ENCODE results near the gene CD69. TPM values are rescaled to one million over a fixed set of nuclear protein-coding genes. Genes with fewer than 3 reads are reported as not detected.

CD69 gene
- polyA plus RNA-seq (ENCODE audit: insufficient read length in 4 of 4): 1 to 10 TPM; 1.4 to 8.8 (median 1.6) TPM

DNA sequence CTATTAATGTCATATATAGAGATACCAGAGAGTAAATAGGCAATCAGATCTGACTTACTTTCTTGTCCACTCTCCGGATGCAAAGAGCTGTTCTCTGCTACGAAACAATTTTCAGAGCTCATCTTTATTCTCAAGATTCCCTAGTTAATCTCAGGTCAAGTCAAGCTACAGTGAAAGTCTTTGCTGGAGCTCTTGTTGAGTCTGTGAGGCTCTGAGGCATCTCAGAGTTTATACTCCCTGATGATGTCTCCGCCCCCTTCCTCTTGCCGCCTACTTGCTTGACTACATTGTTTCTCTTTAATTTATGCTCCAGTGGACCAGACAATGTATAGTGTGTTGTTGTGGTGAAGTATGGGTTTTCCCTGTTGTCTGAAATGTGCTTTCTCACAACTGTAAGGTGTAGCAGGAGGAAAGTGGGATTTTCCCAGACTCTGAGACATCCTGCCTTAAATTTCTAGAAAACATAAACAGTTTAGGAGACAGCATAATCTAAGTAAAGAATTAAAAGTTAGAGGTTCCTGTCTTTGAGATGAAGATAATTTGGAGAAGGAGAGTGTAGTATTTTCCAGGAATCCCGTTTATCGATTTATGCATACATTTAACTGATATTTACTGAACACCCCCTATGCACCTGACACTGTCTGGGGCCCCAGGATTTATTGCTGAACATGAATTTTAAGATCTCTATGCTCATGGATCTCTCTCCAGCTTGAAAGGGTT lies at the start of gene CD69:
Gene CD69 (minus strand): TSS at position 203 of the 720 bp plus-strand sequence. CDS start 81 bp downstream, at position 122.
- DNase-seq (ENCODE audit: low read depth in 4 of 4, low spot score in 3 of 4): no peak

DNA sequence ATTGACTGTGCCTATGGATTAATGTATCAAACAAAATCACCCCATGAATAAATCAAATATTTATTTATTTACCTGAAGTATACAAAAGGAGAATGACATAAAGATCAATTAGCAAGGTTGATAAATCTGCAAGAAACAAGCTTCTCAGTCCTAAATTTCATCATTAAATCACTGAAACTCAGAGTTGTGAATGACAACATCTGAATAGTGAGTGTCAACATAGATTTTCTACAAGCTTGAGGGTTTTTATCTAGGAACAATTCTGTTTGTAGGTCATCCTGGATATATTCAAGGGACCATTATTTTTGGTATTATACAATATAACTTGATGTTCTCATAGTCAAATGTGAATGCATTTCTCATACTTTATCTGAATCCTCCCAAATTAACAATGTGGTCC lies 49.2 kb upstream of the CD69 start:
- no peak for DNase-seq (ENCODE audit: low read depth in 4 of 4, low spot score in 3 of 4)

DNA sequence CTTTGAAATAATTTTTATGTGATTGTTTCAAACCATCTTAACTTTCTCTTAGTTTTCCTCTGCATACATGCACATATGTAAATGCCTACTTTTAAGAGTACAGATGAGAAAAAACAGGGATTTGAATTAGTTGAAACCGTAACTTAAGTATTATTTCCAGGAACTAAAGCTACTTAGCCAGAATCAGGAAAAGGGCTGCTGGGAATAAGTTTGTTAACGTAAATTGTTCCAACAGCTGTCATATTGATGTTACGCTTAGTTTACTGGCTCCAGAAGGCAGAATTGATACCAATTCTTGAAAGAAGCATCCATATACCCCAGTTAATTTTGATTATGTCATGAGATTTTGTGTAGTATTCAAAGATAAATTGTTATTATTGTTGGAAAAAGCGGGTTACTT lies 48.6 kb upstream of the CD69 start:
- no peak for DNase-seq (ENCODE audit: low read depth in 4 of 4, low spot score in 3 of 4)

DNA sequence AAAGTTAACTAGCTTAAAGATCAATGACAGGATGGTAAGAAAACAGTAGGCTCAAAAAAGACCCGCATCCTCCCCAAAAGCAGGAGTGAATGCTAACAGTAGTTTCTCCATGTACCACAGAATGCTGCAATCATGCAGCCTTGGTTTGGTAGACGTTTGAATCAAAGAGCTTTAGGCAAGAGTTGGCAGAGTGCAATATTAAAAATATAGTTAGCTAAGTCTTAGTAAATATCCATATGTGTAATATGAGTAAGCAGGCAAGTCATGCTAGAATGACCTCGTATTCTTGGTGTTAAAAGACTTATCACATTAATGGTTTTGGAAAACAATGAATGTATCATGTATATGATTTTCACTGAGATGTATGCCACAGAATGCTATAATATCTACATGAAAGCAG lies 47.8 kb upstream of the CD69 start:
- DNase-seq (ENCODE audit: low read depth in 4 of 4, low spot score in 3 of 4): no peak

DNA sequence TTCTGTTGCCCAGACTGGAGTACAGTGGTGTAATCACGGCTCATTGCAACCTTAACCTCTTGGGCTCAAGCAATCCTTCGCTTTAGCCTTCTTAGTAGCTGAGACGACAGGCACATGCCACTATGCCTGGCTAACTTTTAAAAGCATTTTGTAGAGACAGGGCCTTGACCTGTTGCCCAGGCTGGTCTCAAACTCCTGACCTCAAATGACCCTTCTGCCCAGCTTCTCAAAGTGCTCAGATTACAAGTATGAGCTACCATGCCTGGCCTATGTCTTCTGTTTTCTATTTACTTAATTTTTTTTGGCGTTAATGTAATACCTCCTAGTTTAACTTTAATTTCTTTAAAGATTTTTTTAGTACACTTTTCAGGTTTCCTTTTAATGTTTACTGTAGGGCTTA lies 46.0 kb upstream of the CD69 start:
- DNase-seq (ENCODE audit: low read depth in 4 of 4, low spot score in 3 of 4): no peak

DNA sequence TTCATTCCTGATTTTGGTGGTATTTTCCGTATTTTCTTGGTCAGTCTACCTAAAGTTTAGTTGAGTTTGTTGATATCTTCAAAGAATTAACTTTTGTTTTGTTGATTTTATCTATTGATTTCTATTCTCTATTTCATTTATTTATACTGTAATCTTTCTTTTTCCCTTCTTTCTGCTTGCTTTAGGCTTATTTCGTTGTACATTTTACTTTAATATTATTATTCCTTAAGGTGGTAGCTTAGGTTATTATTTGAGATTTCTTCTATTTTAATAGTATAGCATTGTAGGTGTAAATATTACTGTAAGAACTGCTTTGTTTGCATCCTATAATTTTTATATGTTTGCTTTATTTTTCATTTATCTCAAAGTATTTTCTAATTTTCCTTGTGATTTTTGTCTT lies 45.2 kb upstream of the CD69 start:
- DNase-seq (ENCODE audit: low read depth in 4 of 4, low spot score in 3 of 4): no peak

DNA sequence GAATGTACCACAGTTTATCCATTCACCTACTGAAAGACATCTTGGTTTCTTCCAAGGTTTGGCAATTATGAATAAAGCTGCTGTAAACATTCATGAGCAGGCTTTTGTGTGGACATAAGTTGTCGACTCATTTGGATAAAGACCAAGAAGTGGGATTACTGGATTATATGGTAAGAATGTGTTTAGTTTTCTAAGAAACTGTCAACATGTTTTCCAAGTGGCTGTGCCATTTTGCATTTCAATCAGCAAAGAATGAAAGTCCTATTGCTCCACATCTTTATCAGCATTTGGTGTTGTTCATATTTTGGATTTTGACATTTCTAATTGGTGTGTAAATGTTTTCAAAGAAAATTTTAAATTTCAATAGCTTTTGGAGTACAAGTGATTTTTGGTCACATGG lies 39.3 kb upstream of the CD69 start:
- no peak for DNase-seq (ENCODE audit: low read depth in 4 of 4, low spot score in 3 of 4)

DNA sequence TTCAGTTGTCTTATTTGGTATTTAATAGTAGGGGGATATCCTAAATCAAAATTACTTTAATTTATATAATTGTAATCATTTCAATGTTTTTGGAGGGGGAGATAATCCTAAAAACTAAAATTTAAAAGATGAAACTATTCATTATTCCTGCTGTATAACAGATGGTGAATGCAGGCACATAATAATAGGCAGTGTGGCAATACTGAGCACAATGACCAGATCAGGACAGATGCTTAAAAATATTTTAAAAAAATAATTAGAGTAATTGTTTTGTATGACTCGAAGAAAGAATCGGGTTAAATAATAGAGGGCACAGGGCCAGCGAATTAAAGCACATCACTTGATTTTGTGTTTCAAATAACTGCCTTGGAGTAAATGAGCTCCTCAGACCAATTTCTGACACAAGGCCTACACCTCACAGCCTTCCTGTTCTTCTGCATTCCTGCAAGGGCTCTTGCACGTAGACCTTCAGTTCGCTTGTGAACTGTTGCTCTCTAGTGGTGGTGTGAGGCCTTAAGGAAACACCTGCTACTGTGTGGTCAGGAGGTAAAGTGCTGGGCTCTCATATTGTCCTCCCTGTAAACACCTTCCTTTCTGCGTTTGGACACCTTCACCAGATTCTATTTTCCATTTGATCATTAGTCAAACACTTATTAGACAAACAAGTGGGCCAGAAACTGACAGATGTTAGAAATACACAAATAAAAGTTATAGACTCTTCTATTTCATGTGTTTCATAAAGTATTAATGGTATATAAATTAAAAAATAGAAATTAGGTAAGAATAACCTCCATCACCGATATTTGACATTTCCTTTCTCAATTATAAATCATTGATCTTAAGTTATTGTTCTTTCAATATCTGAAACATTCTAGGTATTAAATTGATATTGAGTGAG lies 37.3 kb upstream of the CD69 start:
- peak; percentile 34 to 56 (median 47) for DNase-seq (ENCODE audit: low read depth in 4 of 4, low spot score in 3 of 4)

DNA sequence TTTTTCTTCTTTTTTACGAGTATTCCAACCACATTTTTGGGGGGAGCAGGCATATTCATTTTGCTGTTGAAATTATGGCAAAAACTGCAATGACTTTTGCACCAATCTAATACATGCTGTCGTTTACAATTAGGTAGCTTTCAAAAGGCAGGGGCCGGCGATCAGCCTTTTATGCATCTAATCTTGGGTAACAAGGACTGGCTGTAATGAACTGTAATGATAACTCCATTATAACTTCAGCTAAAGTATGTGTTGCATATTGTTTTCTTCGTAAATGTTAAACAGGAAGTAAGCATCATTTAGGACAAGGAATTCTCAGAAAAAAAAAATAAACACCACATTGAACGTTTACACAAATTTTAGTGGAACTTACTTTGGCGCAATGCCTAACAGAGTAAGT lies 36.3 kb upstream of the CD69 start:
- DNase-seq (ENCODE audit: low read depth in 4 of 4, low spot score in 3 of 4): peak in 1 of 4 donors; percentile 4

DNA sequence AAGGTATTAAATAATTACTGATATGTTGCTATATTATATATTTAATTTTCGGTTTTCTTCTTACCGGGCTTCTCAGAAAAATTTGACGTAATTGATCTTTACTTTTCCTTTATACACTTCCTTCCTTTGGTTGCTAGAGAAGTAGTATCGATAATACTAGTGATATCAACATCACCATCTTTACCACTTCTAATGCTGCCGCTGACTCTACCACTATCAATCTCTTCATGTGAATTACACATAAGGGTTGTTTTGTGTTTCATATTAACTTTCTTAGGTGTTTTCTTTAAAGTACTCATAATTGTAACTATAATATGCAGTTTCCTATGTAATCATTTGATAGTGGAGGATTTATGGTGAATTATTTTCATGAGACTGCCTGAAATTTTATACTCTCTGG lies 35.6 kb upstream of the CD69 start:
- DNase-seq (ENCODE audit: low read depth in 4 of 4, low spot score in 3 of 4): no peak

DNA sequence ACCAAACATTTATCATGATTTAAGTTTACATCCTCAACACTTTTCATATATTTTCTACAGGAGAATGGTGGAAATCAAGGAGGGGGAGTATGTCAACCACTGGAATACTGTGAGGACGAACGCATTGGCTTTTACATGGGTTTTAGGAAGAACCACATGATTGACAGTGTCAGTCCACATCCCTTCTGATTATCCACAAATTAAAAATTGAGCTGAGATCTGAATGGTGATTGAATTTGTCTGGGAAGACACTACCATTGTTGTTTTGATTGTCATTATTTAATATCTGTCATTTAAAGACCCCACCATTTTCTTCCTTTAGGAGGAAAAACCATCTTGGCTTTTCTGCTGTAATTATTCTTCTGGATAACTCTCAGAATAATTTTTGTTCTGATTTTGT lies 35.2 kb upstream of the CD69 start:
- no peak for DNase-seq (ENCODE audit: low read depth in 4 of 4, low spot score in 3 of 4)

DNA sequence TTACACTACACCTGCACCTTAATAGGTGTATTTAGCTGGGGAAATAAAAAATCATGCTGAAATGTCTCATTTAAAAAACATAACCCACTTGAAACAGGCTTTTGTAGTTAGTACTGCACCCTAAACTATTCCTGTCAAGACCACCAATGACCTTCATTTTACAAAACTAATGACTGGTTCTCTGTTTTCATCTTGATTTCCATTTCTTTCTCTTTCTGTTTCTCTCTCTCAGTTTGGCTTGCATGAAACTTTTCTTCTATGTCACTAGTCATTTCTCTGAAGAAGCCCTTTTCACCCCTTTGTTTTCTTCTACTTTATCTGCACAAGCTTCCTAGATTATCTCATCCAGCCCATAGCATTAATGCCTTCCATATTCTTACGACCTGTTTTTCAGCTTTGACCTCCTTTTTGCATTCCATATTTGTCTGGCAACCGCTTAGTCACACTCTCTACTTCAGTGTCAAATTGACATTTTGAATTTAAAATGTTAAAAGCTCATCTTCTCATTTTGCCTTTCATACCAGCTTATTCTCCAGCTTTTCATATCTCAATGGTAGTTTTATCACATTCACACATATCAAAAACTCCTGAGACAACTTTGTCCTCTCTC lies 33.9 kb upstream of the CD69 start:
- DNase-seq (ENCODE audit: low read depth in 4 of 4, low spot score in 3 of 4): no peak

DNA sequence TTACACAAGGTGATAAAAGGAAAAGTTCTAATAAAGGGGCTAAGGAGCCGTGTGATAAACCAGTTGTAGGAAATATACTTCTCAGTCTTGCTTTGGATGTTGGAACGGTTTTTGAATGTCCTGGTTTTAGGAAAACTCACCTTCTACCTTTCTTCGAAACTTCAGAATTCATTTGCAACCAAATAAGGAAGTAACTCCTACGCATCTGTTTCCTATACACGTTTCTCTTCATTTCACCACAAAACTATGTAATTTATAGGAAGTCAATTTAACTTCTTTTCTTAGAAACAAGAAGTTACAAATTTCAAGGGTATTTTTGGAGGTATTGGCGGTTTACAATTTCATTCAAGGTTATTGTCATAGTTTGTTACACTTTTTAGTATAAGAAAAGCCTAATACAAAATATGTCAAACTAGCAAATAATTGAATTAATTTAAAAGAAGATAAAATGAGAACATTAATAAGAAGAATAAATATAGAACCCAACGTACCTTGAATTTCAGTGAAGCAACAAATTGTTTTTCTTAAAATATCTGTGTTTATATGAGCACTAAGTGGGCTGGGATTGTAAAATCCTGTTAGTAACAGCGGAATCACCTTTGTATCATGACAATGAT lies 33.2 kb upstream of the CD69 start:
- DNase-seq (ENCODE audit: low read depth in 4 of 4, low spot score in 3 of 4): no peak

DNA sequence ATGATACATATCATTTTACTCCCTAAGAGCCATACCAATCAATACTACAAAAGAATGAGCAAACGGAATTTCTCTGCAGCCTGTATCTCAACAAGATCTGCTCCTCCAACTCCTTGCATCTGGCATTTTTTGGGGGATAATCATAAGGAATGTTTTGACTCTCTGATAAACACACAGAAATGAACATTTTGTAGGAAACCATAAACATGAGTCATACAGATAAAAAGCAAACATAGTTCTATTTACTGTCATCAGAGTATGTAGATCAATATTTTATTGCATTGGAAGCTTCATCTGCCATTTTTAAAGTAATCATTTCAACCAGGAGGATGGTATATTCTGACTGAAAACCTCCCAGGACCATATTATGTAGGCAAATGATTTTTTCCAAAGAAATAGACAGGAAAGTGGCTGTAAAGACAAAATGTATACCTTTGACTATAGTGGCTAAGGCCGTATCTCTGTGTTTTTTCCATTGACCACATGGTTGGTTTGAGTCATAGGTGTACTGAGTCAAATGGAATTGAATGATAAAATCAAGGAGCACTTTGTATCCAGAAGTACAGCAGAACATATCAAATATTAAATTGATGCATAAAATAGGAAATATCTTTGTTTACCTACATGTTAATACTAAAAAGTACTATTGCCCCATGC lies 32.4 kb upstream of the CD69 start:
- DNase-seq (ENCODE audit: low read depth in 4 of 4, low spot score in 3 of 4): no peak

DNA sequence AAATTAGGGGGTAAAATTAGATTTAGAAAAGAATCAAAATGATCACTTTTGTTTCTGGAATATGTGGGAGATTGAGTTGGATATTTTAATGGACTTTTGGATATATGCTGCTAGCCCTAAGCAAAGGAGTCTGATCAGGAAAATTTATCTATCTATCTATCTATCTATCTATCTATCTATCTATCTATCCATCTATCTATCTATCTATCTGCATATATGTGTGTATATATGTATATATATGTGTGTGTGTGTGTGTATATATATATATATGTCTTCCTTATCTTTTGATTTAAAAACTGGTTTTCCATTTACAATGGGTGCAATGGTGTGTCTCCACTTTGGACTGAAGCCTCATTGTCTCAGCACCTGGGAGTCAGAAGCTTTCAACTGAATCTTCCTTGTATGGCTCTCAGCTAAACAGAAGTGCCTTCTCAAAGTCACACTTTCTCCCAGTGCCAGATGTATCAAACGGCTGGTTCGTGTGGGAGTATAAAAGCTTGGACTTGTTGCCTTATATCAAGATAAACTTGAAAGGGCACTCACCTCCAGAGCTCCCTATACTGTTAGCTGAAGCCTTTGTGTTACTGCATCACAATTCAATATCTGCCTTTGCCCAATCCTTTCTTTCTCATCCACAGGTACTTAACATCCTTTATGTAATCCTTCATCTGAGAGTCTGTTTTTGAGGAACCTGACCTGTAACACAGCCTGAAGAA lies 31.6 kb upstream of the CD69 start:
- DNase-seq (ENCODE audit: low read depth in 4 of 4, low spot score in 3 of 4): no peak

DNA sequence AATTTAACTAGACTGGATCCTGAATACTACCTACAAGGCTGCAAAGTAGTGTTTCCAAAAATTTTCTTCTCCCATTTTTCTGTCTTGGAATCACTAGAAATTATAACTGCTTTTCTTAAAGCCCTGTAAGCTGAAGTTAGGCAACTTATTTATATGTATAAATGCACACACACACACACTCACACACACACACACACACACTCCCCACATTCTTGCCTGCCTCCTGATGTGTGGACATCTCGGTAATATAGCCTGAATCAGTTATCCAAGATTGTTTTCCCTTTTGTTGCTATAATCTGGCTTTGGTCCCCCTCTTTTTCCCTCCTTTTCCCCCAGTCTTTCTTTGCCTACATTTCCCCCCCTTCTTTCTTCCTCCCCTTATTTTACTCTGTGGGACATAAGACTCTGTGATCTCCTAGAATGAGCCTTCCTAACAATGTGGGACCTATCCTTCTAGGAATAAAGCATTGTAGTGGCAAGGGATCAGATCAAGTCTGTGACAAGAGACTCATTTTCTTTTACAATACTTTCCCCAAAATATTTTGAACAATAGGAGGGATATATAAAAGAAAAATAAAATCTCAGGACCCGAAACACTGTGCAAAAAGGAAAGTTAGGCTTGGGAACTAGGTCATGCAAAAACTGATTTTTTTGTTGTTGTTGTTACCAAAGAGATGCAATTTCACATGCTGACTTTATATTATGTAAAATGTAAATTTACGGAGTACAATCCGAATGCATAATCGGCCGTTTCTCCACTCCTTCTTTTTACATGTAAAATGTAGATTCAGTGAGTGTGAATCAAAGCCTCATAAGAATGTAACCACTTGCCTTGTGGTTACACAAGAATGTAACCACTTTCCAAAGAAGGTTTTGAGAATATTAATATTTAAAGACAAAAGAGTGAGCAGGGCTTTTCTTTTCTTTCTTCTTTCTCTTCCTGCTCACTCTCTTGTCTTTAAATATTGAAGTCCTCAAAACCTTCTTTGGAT lies 26.3 kb upstream of the CD69 start:
- no peak for DNase-seq (ENCODE audit: low read depth in 4 of 4, low spot score in 3 of 4)

DNA sequence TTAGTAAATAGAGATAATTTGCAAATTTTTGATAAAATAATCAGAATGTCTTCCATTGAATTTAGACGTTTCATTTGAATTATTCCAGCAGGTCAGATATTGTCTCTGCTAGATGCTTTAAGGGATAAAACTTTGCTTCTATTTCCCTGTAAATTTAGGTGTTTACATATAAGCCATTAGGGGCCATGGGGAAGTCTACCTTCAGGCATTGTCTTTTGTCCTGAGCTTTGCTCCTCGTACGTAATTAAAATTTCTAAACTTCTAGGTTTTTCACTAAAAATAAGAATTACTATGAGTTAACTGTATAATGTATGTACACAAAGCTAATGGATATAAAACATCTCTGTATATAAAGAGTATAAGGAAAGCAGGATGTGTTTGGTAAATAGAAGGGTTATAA lies 24.1 kb upstream of the CD69 start:
- no peak for DNase-seq (ENCODE audit: low read depth in 4 of 4, low spot score in 3 of 4)

DNA sequence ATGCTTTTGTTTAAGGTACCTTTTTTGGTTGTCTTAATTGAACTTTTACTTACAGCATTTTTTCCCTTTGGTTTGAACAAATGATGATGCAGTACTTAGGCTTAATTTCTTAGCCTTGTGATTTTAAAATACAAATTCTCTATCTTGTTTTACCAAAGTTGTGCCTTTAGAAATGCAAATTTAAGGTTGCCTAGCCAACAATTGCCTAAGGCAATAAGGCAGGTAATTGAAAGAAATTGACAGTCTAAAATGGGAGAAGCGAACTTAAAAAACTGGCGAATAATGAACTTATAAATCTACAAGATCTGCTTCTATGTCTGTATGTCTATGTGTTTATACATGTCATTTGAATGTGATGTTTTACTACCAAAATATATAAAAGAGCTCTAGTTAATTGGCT lies 23.6 kb upstream of the CD69 start:
- DNase-seq (ENCODE audit: low read depth in 4 of 4, low spot score in 3 of 4): no peak
